Measurements from ENCODE around the gene ITPR1.

Gene ITPR1

GRCh38 chr3:4829031-4829394 is 335.9 kb downstream of the ITPR1 start:
- DNase-seq (ENCODE audit: low spot score): no peak

- DNase-seq (ENCODE audit: low spot score): no peak
Observed at GRCh38 chr3:4830586-4830914, 337.4 kb downstream of the ITPR1 start.

GRCh38 chr3:4831580-4831950 is 338.4 kb downstream of the ITPR1 start:
- DNase-seq (ENCODE audit: low spot score): no peak

- no peak for DNase-seq (ENCODE audit: low spot score)
Observed at GRCh38 chr3:4833471-4833870, 340.3 kb downstream of the ITPR1 start.

GRCh38 chr3:4834403-4834866 is 341.3 kb downstream of the ITPR1 start:
- DNase-seq (ENCODE audit: low spot score): no peak

GRCh38 chr3:4835616-4836043 is 342.5 kb downstream of the ITPR1 start:
- no peak for DNase-seq (ENCODE audit: low spot score)

GRCh38 chr3:4836516-4836915 is 343.4 kb downstream of the ITPR1 start:
- no peak for DNase-seq (ENCODE audit: low spot score)

GRCh38 chr3:4837374-4837930 is 344.3 kb downstream of the ITPR1 start:
- no peak for DNase-seq (ENCODE audit: low spot score)

- DNase-seq (ENCODE audit: low spot score): no peak
Observed at GRCh38 chr3:4838621-4839022, 345.5 kb downstream of the ITPR1 start.

- DNase-seq (ENCODE audit: low spot score): no peak
Observed at GRCh38 chr3:4839278-4839677, 346.1 kb downstream of the ITPR1 start.

- no peak for DNase-seq (ENCODE audit: low spot score)
Observed at GRCh38 chr3:4841225-4841624, 348.1 kb downstream of the ITPR1 start.

- DNase-seq (ENCODE audit: low spot score): no peak
Observed at GRCh38 chr3:4841776-4842440, 348.8 kb downstream of the ITPR1 start.

GRCh38 chr3:4843619-4844018 is 350.5 kb downstream of the ITPR1 start:
- DNase-seq (ENCODE audit: low spot score): no peak

GRCh38 chr3:4845882-4846281 is 352.7 kb downstream of the ITPR1 start:
- DNase-seq (ENCODE audit: low spot score): no peak

GRCh38 chr3:4846543-4846942 is 353.4 kb downstream of the ITPR1 start:
- DNase-seq (ENCODE audit: low spot score): no peak

GRCh38 chr3:4848176-4848825 is 355.2 kb downstream of the ITPR1 start:
- no peak for DNase-seq (ENCODE audit: low spot score)

GRCh38 chr3:4849136-4849535 is 356.0 kb downstream of the ITPR1 start:
- no peak for DNase-seq (ENCODE audit: low spot score)

- DNase-seq (ENCODE audit: low spot score): no peak
Observed at GRCh38 chr3:4849739-4850138, 356.6 kb downstream of the ITPR1 start.

- DNase-seq (ENCODE audit: low spot score): no peak
Observed at GRCh38 chr3:4850211-4850927, 357.2 kb downstream of the ITPR1 start.

- DNase-seq (ENCODE audit: low spot score): no peak
Observed at GRCh38 chr3:4850928-4851265, 357.7 kb downstream of the ITPR1 start.

- DNase-seq (ENCODE audit: low spot score): no peak
Observed at GRCh38 chr3:4852780-4853748, 359.9 kb downstream of the ITPR1 start.

- DNase-seq (ENCODE audit: low spot score): no peak
Observed at GRCh38 chr3:4853749-4854140, 360.6 kb downstream of the ITPR1 start.

All from cerebellar cortex (tissue), 1 donor.